OCI-LY3 (cell line): ENCODE results near the gene SDK1.

Experiments used
- EZH2phosphoT487 ChIP-seq: fragments of 200-600 bp; shearing (Covaris generic); IDR thresholded peaks from 2 replicates; pipeline ENCODE4 v1.6.1; 2018; ENCODE audit warnings: antibody characterized with exemption, mixed run types, low read depth
- TF ChIP-seq, protein P1 (sequence below): fragments of 200-600, 300-600 bp; sonication (generic); IDR thresholded peaks from 2 replicates; pipeline ENCODE4 v1.5.1; 2014; ENCODE audit warnings: antibody characterized with exemption, low read length, low read depth

- TF ChIP-seq, protein P1, sequence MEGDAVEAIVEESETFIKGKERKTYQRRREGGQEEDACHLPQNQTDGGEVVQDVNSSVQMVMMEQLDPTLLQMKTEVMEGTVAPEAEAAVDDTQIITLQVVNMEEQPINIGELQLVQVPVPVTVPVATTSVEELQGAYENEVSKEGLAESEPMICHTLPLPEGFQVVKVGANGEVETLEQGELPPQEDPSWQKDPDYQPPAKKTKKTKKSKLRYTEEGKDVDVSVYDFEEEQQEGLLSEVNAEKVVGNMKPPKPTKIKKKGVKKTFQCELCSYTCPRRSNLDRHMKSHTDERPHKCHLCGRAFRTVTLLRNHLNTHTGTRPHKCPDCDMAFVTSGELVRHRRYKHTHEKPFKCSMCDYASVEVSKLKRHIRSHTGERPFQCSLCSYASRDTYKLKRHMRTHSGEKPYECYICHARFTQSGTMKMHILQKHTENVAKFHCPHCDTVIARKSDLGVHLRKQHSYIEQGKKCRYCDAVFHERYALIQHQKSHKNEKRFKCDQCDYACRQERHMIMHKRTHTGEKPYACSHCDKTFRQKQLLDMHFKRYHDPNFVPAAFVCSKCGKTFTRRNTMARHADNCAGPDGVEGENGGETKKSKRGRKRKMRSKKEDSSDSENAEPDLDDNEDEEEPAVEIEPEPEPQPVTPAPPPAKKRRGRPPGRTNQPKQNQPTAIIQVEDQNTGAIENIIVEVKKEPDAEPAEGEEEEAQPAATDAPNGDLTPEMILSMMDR = no peak
- TF ChIP-seq EZH2phosphoT487 = no peak
Measured at GRCh38 chr7:3321206-3321605, 20.2 kb downstream of the SDK1 start.
